SH-SY5Y (cell line): ENCODE measurements around the gene FIZ1.

Experiments
- GATA2 ChIP-seq: IDR thresholded peaks from 2 replicates; pipeline ENCODE4 v1.6.1; 2011; ENCODE audit warnings: mild to moderate bottlenecking, low read depth, low read length
- GATA3 ChIP-seq: IDR thresholded peaks from 2 replicates; pipeline ENCODE4 v1.6.1; 2011; ENCODE audit warnings: low read depth, mild to moderate bottlenecking, low read length, moderate library complexity

GRCh38 chr19:55600662-55601028 lies 1.3 kb upstream of the FIZ1 start:
- TF ChIP-seq GATA2 (no peak), GATA3 (no peak)
